CD14-positive monocyte (primary cell): ENCODE measurements around the gene PAQR5. TPM values are rescaled to one million over a fixed set of nuclear protein-coding genes. Genes with fewer than 3 reads are reported as not detected.
"Not testable (repeated sequence)": the region's sequence is repeated elsewhere in the genome, so short reads cannot be mapped to it uniquely, and the experiment has no call there.

Experiments used
- DNase-seq, 3 donors: peaks; one replicate each; pipeline ENCODE4 v3.0.0-alpha.2; 2011 to 2022
- H2AFZ ChIP-seq: 2 replicates; pipeline ENCODE4 v1.6.0; 2012; ENCODE audit warnings: mild to moderate bottlenecking, low read depth, low read length, inconsistent platforms; ENCODE audit not compliant: insufficient read depth, poor library complexity, severe bottlenecking
- H3K27ac ChIP-seq, 2 donors: 1 replicate in 1 of 2; 2 replicates in 1 of 2; pipeline ENCODE4 v1.5.1; 2012 to 2013; ENCODE audit warnings: low read length in 2 of 2, control low read depth in 1 of 2, inconsistent platforms in 1 of 2, low read depth in 1 of 2, mild to moderate bottlenecking in 1 of 2
- H3K27me3 ChIP-seq, 2 donors: one replicate each; pipeline versions ENCODE4 v1.6.0 to v1.6.1; 2011 to 2013; ENCODE audit warnings: low read length in 2 of 2; ENCODE audit not compliant: control insufficient read depth in 2 of 2, insufficient read depth in 2 of 2
- H3K36me3 ChIP-seq, 2 donors: replicated peaks in 1 of 2; 1 replicate in 1 of 2; 2 replicates in 1 of 2; pipeline versions ENCODE4 v1.5.1 to v1.6.1; 2012 to 2013; ENCODE audit warnings: low read length in 2 of 2, control low read depth in 1 of 2, inconsistent platforms in 1 of 2, mild to moderate bottlenecking in 1 of 2; ENCODE audit not compliant: insufficient read depth in 2 of 2, control insufficient read depth in 1 of 2
- H3K4me1 ChIP-seq, 2 donors: 1 replicate in 1 of 2; 2 replicates in 1 of 2; pipeline versions ENCODE4 v1.5.1 to v1.6.1; 2012 to 2013; ENCODE audit warnings: low read length in 2 of 2, control low read depth in 1 of 2, inconsistent platforms in 1 of 2, mild to moderate bottlenecking in 1 of 2, moderate library complexity in 1 of 2; ENCODE audit not compliant: insufficient read depth in 2 of 2, control insufficient read depth in 1 of 2
- H3K4me2 ChIP-seq: replicated peaks from 2 replicates; pipeline ENCODE3; 2012; ENCODE audit warnings: low read length, moderate library complexity, mild to moderate bottlenecking; ENCODE audit not compliant: poor library complexity, severe bottlenecking; ENCODE audit errors: extremely low read depth
- H3K4me3 ChIP-seq, 3 experiments: fragments of 200-600 bp in 1 of 3; sonication (generic) in 1 of 3; replicated peaks in 1 of 3; 1 replicate in 2 of 3; 2 replicates in 1 of 3; pipeline ENCODE4 v1.5.1; 2011 to 2013; ENCODE audit warnings: low read length in 3 of 3, mild to moderate bottlenecking in 3 of 3, control low read depth in 2 of 3, low read depth in 2 of 3, inconsistent platforms in 1 of 3, moderate library complexity in 1 of 3
- H3K79me2 ChIP-seq: 2 replicates; pipeline ENCODE4 v1.6.0; 2012; ENCODE audit warnings: mild to moderate bottlenecking, control low read depth, inconsistent platforms, low read length, moderate library complexity; ENCODE audit not compliant: insufficient read depth
- H3K9ac ChIP-seq: 2 replicates; pipeline ENCODE4 v1.6.0; 2017; ENCODE audit warnings: low read length, mild to moderate bottlenecking; ENCODE audit not compliant: insufficient read depth, poor library complexity, severe bottlenecking
- H3K9me3 ChIP-seq, 2 donors: replicated peaks in 1 of 2; 1 replicate in 1 of 2; 2 replicates in 1 of 2; pipeline versions ENCODE4 v1.5.1 to v1.6.1; 2012 to 2013; ENCODE audit warnings: low read length in 2 of 2, control low read depth in 1 of 2; ENCODE audit not compliant: control insufficient read depth in 1 of 2, insufficient read depth in 1 of 2
- H4K20me1 ChIP-seq: 2 replicates; pipeline ENCODE4 v1.6.0; 2012; ENCODE audit warnings: mild to moderate bottlenecking, low read length, control low read depth, moderate library complexity; ENCODE audit not compliant: insufficient read depth
- H3K27ac Mint-ChIP-seq, 7 donors: one replicate each; pipeline ENCODE4 v1.8.0; 2020; ENCODE audit warnings: mild to moderate bottlenecking in 7 of 7, mixed read lengths in 7 of 7, moderate library complexity in 6 of 7, inconsistent platforms in 2 of 7
- H3K27me3 Mint-ChIP-seq, 3 donors: one replicate each; pipeline ENCODE4 v1.8.0; 2021 to 2022; ENCODE audit warnings: low read depth in 3 of 3, mild to moderate bottlenecking in 3 of 3, mixed read lengths in 3 of 3, moderate library complexity in 3 of 3, inconsistent platforms in 1 of 3
- H3K36me3 Mint-ChIP-seq, 2 donors: one replicate each; pipeline ENCODE4 v1.8.0; 2020; ENCODE audit warnings: mixed read lengths in 2 of 2, inconsistent platforms in 1 of 2, mild to moderate bottlenecking in 1 of 2
- H3K4me1 Mint-ChIP-seq: one replicate; pipeline ENCODE4 v1.8.0; 2020; ENCODE audit warnings: mild to moderate bottlenecking, mixed read lengths
- H3K4me3 Mint-ChIP-seq, 2 donors: one replicate each; pipeline ENCODE4 v1.8.0; 2020; ENCODE audit warnings: mild to moderate bottlenecking in 2 of 2, mixed read lengths in 2 of 2, moderate library complexity in 1 of 2
- H3K9me3 Mint-ChIP-seq, 7 donors: one replicate each; pipeline ENCODE4 v1.8.0; 2020 to 2022; ENCODE audit warnings: mixed read lengths in 7 of 7, mild to moderate bottlenecking in 6 of 7, moderate library complexity in 6 of 7, inconsistent platforms in 2 of 7
- CTCF ChIP-seq: fragments of 200-600 bp; IDR thresholded peaks from one replicate; pipeline ENCODE4 v1.8.0; 2022; ENCODE audit warnings: antibody characterized with exemption, mild to moderate bottlenecking
- WGBS: methylation state at CpG from one replicate; pipeline ENCODE4 v1.1.5; 2013; ENCODE audit warnings: missing lambda C conversion rate; ENCODE audit not compliant: insufficient coverage; 5-methylcytosine and 5-hydroxymethylcytosine counted together
- intact Hi-C, 2 donors: fragments of 100-400 bp; cut with micrococcal nuclease; formaldehyde crosslinking; loops; one replicate each; pipeline versions ENCODE4 v1.15.0 to v1.15.1; 2023
- polyA plus RNA-seq, 3 donors: library from polyadenylated mRNA; depleted of rRNA in 1 of 3; unstranded in 2 of 3; stranded (reverse) in 1 of 3; fragments of 300-500 nt in 2 of 3; fragments of >200 nt in 1 of 3; fragmentation: Illumina TruSeq in 2 of 3; gene quantifications; 1 replicate in 2 of 3; 2 replicates in 1 of 3; pipeline ENCODE4 v1.2.3, GENCODE V29; 2012 to 2021

PAQR5 gene
- polyA plus RNA-seq, 3 donors: not detected

GRCh38 chr15:69380726-69381105 is 82.0 kb downstream of the PAQR5 start:
- H3K4me1 ChIP-seq: no peaks in the 10 kb centered on the region
- no peak overlapping the region for H3K9ac ChIP-seq
- no peak overlapping the region for H3K4me3 ChIP-seq
- H3K27ac Mint-ChIP-seq: no peak overlapping the region
- H3K79me2 ChIP-seq: no peaks in the 10 kb centered on the region
- WGBS: 98% methylated on average over 8 of the region's 10 CpGs
- no peaks in the 10 kb centered on the region for H3K9me3 ChIP-seq
- no peaks in the 10 kb centered on the region for H3K36me3 ChIP-seq
- H3K27me3 ChIP-seq: no peaks in the 10 kb centered on the region
- H3K27ac ChIP-seq: no peak overlapping the region
- H2AFZ ChIP-seq: no peak overlapping the region
- peaks cover 0 to 7% (median 4%) of the 10 kb centered on the region in 3 donors for H3K27me3 Mint-ChIP-seq
- no peak overlapping the region for H3K4me2 ChIP-seq
- no peaks in the 10 kb centered on the region for H3K9me3 Mint-ChIP-seq
- DNase-seq: no peak
- no peaks in the 10 kb centered on the region for H3K4me1 Mint-ChIP-seq
- no peak overlapping the region for H3K4me3 Mint-ChIP-seq
- intact Hi-C loops: no loop called here
- no peaks in the 10 kb centered on the region for H4K20me1 ChIP-seq
- no peak for TF ChIP-seq CTCF
- no peaks in the 10 kb centered on the region for H3K36me3 Mint-ChIP-seq

GRCh38 chr15:69382176-69382575 is 83.5 kb downstream of the PAQR5 start:
- H2AFZ ChIP-seq, H3K4me2 ChIP-seq, H3K9me3 Mint-ChIP-seq, intact Hi-C loops, H3K4me1 Mint-ChIP-seq, H3K9ac ChIP-seq, H3K79me2 ChIP-seq, H3K4me3 Mint-ChIP-seq, H3K27me3 ChIP-seq, H3K36me3 ChIP-seq, H3K9me3 ChIP-seq, H3K4me3 ChIP-seq, H3K36me3 Mint-ChIP-seq, H3K27me3 Mint-ChIP-seq, DNase-seq, H3K27ac ChIP-seq, H3K4me1 ChIP-seq, H4K20me1 ChIP-seq, H3K27ac Mint-ChIP-seq: not testable (repeated sequence)
- WGBS: 95% methylated on average over 9 of the region's 10 CpGs

GRCh38 chr15:69384066-69384465 is 85.4 kb downstream of the PAQR5 start:
- H3K4me2 ChIP-seq, H3K27ac ChIP-seq, H2AFZ ChIP-seq, H3K4me1 ChIP-seq, H3K27ac Mint-ChIP-seq, H3K36me3 ChIP-seq, H3K27me3 ChIP-seq, H3K9me3 ChIP-seq, H3K9me3 Mint-ChIP-seq, H3K9ac ChIP-seq, H3K27me3 Mint-ChIP-seq, H3K4me3 Mint-ChIP-seq, H3K4me3 ChIP-seq, H4K20me1 ChIP-seq, intact Hi-C loops, H3K36me3 Mint-ChIP-seq, H3K4me1 Mint-ChIP-seq, H3K79me2 ChIP-seq, DNase-seq: not testable (repeated sequence)
- 95% methylated on average over 4 of the region's 18 CpGs for WGBS
